ENCODE data around the gene HOXB9. TPM values are rescaled to one million over a fixed set of nuclear protein-coding genes. Genes with fewer than 3 reads are reported as not detected.

HOXB9 gene
- total RNA-seq, 4 donors from 2014 or later = 13.7 to 47.5 (median 24.9) TPM

GRCh38 chr17:48593840-48594537, 32.2 kb downstream of the HOXB9 start:
- Histone ChIP-seq H3K27ac (peak overlapping the region; percentile 34 to 92 (median 65)), H3K4me1 (peaks cover 0 to 52% (median 17%) of the 10 kb centered on the region in 4 donors), H3K9me3 (no peaks in the 10 kb centered on the region), H3K4me3 (peak overlapping the region in 3 of 4 donors; percentile 20 to 50 (median 45)), H3K36me3 (peaks cover 0 to 28% (median 0%) of the 10 kb centered on the region in 3 donors), H3K27me3 (no peaks in the 10 kb centered on the region)
- TF ChIP-seq POLR2A (IDR thresholded peaks at IDR 0.05) = no peak
- TF ChIP-seq, protein P1, sequence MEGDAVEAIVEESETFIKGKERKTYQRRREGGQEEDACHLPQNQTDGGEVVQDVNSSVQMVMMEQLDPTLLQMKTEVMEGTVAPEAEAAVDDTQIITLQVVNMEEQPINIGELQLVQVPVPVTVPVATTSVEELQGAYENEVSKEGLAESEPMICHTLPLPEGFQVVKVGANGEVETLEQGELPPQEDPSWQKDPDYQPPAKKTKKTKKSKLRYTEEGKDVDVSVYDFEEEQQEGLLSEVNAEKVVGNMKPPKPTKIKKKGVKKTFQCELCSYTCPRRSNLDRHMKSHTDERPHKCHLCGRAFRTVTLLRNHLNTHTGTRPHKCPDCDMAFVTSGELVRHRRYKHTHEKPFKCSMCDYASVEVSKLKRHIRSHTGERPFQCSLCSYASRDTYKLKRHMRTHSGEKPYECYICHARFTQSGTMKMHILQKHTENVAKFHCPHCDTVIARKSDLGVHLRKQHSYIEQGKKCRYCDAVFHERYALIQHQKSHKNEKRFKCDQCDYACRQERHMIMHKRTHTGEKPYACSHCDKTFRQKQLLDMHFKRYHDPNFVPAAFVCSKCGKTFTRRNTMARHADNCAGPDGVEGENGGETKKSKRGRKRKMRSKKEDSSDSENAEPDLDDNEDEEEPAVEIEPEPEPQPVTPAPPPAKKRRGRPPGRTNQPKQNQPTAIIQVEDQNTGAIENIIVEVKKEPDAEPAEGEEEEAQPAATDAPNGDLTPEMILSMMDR (IDR thresholded peaks at IDR 0.05) = peak; percentile 71 to 86 (median 78)
- DNase-seq = peak; percentile 72 to 90 (median 81)

- peaks cover 0 to 45% (median 14%) of the 10 kb centered on the region in 4 donors for H3K4me1 ChIP-seq
- H3K27ac ChIP-seq = peak within 1 kb of the TSS; percentile 34 to 92 (median 65)
- no peaks in the 10 kb centered on the region for H3K9me3 ChIP-seq
- TF ChIP-seq, protein P1 (IDR thresholded peaks at IDR 0.05) = no peak
- no peak for TF ChIP-seq POLR2A (IDR thresholded peaks at IDR 0.05)
- peak within 1 kb of the TSS; percentile 20 to 50 (median 38) for H3K4me3 ChIP-seq
- peaks cover 0 to 28% (median 0%) of the 10 kb centered on the region in 3 donors for H3K36me3 ChIP-seq
- H3K27me3 ChIP-seq = no peaks in the 10 kb centered on the region
- peak in 2 of 3 donors; percentile 55 to 57 for DNase-seq
Observed at GRCh38 chr17:48593126-48593829, 32.9 kb downstream of the HOXB9 start, which contains the start of gene HOXB5. HOXB5 (minus strand) TSS chr17:48593779; CDS start chr17:48593682, 97 bp downstream.

DNA sequence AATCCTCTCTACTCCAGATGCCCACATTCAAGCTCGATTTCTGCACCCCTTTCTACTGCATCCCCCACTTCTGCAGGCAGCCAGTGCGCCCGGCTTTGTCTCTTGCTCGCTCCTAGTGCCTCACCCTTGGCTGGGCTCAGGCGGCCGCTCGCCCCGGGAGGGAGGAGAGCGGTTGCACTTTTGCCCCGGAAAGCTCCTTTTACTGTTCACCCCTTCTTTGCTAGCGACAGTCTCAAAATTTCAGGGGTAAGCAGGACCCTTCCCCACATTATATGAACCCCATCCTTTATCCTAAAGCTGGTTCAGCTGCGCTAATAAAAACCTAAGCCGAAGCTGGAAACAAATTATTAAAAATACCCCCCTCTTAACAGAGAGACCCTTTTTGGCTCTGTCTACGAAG, 33.6 kb downstream of the HOXB9 start:
- peak overlapping the region; percentile 6 to 50 (median 32) for H3K4me3 ChIP-seq
- DNase-seq = peak in 1 of 3 donors; percentile 44

GRCh38 chr17:48592057-48592514, 34.1 kb downstream of the HOXB9 start:
- Histone ChIP-seq H3K9me3 (no peaks in the 10 kb centered on the region), H3K27me3 (no peaks in the 10 kb centered on the region), H3K36me3 (peaks cover 0 to 28% (median 0%) of the 10 kb centered on the region in 3 donors), H3K4me3 (peak overlapping the region; percentile 6 to 50 (median 32)), H3K27ac (peak overlapping the region; percentile 34 to 92 (median 62)), H3K4me1 (peaks cover 0 to 45% (median 9%) of the 10 kb centered on the region in 4 donors)
- no peak for TF ChIP-seq POLR2A (IDR thresholded peaks at IDR 0.05)
- TF ChIP-seq, protein P1 (IDR thresholded peaks at IDR 0.05) = no peak
- peak in 2 of 3 donors; percentile 45 to 47 for DNase-seq

More for the DNA sequence above, 33.6 kb downstream of the HOXB9 start:
- H3K36me3 ChIP-seq = peaks cover 0 to 28% (median 0%) of the 10 kb centered on the region in 3 donors
- peak overlapping the region; percentile 34 to 92 (median 62) for H3K27ac ChIP-seq
- H3K4me1 ChIP-seq = peaks cover 0 to 44% (median 11%) of the 10 kb centered on the region in 4 donors
- no peaks in the 10 kb centered on the region for H3K27me3 ChIP-seq
- no peaks in the 10 kb centered on the region for H3K9me3 ChIP-seq
- TF ChIP-seq, protein P1 (IDR thresholded peaks at IDR 0.05) = no peak
- no peak for TF ChIP-seq POLR2A (IDR thresholded peaks at IDR 0.05)

GRCh38 chr17:48591255-48592056, 34.7 kb downstream of the HOXB9 start:
- Histone ChIP-seq H3K27ac (peak overlapping the region in 3 of 4 donors; percentile 34 to 92 (median 89)), H3K36me3 (peaks cover 0 to 26% (median 0%) of the 10 kb centered on the region in 3 donors), H3K27me3 (no peaks in the 10 kb centered on the region), H3K4me1 (peaks cover 0 to 45% (median 8%) of the 10 kb centered on the region in 4 donors), H3K4me3 (peak overlapping the region in 2 of 4 donors; percentile 20 to 45), H3K9me3 (no peaks in the 10 kb centered on the region)
- no peak for TF ChIP-seq POLR2A (IDR thresholded peaks at IDR 0.05)
- TF ChIP-seq, protein P1 (IDR thresholded peaks at IDR 0.05) = no peak
- no peak for DNase-seq
